NK-92 (cell line): ENCODE measurements around the gene EPB41L3.
"Not testable (repeated sequence)": the region's sequence is repeated elsewhere in the genome, so short reads cannot be mapped to it uniquely, and the experiment has no call there.

Experiments used
- DNase-seq: peaks from one replicate; lab custom pipeline; 2025; ENCODE audit not compliant: unreplicated experiment; lab: John Stamatoyannopoulos, UW

EPB41L3 gene

GRCh38 chr18:5532066-5532465, 11.7 kb downstream of the EPB41L3 start:
- no peak for DNase-seq

GRCh38 chr18:5530629-5531178, 13.1 kb downstream of the EPB41L3 start:
- no peak for DNase-seq

GRCh38 chr18:5529471-5529870, 14.3 kb downstream of the EPB41L3 start:
- no peak for DNase-seq

- no peak for DNase-seq
Measured at GRCh38 chr18:5527603-5528002, 16.2 kb downstream of the EPB41L3 start.

GRCh38 chr18:5524660-5525059, 19.1 kb downstream of the EPB41L3 start:
- no peak for DNase-seq

GRCh38 chr18:5521000-5521399, 22.8 kb downstream of the EPB41L3 start:
- DNase-seq = no peak

DNA sequence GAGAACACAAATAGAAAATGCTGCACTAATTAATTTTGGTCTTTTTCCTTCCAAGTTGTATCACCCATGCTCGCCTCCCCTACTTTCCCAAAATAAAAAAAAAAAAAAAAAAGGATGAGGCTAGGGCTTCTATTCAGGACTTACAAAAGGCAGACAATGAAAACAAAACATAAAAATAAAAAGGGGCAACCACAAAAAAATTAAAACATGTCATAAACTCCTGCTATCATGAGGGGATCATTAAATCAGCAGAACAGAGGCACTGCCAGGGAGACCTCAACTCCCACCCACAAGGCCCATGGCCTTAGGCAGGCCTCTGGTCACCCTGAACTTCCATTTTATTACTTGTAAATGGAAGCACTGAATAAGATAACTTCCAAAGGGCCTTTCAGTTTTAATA, 23.3 kb downstream of the EPB41L3 start:
- DNase-seq = no peak

GRCh38 chr18:5519448-5520298, 24.1 kb downstream of the EPB41L3 start:
- DNase-seq = no peak

DNA sequence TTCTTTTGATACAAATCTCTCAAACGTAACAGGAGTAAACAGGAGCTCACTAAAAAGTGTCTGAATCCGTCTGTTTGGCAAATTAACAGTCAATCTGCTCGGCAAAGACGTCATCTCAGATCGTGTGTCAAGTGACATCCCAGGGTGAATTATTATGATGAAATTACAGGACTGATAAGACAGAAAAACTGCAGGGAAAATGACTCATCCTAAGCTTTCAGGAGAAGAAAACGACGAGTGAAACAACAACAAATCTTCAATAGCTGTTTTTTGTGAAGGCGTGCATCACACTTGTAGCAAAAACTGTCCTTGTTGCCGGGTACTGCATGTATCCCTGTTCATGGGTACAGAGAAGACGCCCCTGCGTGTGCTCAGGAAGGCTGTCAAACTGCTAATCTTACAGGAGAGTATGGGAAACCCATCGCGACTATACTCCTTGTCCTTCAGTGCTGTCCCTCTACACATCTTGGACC, 24.9 kb downstream of the EPB41L3 start:
- no peak for DNase-seq

GRCh38 chr18:5518179-5518770, 25.5 kb downstream of the EPB41L3 start:
- no peak for DNase-seq

DNA sequence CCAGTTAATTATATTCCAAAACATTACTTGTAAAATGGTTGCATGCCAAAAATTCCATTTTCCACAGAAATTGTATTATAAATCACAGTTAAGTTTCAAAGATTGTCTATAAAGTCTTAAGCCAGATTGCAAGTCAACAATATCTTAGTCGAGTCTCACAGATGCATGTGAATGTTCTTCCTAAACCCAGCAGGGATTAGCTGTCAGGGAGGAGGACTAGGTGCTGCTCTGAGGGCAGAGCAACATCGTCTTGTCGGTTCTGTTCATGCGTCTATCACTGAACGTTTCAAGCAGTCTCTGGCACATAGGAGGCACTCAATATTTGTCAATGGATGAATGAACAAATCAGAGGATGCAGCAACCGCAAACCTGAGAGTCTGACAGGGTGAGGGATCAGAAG, 27.0 kb downstream of the EPB41L3 start:
- no peak for DNase-seq

GRCh38 chr18:5515011-5515784, 28.6 kb downstream of the EPB41L3 start:
- DNase-seq = no peak

DNA sequence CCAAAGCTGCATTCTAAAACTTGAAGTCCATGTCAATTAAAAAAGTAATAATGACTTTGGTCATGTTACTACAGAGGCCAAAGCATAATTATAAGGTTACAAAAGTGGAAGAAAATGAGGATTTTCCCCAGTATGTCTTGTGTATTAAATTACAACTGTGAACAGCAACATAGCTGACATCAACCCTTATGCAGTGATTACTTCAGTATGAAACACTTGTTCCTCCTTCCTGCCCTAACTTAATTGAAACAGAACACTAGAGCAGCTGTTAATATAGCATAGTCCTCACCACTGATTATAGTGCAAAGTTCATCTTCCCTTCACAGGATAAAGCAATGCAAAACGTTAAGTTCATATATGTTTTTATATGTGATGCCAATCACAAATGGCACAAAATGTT, 29.9 kb downstream of the EPB41L3 start:
- no peak for DNase-seq

GRCh38 chr18:5512176-5512575, 31.6 kb downstream of the EPB41L3 start:
- no peak for DNase-seq

- not testable (repeated sequence) for DNase-seq
Measured at GRCh38 chr18:5511541-5511940, 32.3 kb downstream of the EPB41L3 start.

GRCh38 chr18:5510135-5510846, 33.5 kb downstream of the EPB41L3 start:
- DNase-seq = no peak

DNA sequence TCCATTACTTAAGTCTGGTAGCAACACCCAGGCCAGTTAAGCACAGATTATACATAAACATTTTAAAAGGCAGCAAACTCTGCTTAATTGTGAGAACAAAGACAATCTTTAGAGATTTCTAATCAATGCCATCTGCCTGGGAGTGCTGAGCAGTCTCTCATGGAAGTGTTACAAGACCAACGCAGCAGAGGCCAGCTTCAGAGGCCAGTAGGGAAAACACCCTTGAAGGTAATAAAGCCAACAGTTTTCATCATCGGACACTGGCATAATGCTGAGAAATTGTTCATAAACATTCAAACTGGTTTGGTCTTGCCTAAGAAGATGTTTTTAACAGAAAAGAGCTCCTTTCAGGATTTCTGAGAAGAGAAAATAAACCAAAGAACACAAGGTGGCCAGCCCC, 35.0 kb downstream of the EPB41L3 start:
- no peak for DNase-seq

DNA sequence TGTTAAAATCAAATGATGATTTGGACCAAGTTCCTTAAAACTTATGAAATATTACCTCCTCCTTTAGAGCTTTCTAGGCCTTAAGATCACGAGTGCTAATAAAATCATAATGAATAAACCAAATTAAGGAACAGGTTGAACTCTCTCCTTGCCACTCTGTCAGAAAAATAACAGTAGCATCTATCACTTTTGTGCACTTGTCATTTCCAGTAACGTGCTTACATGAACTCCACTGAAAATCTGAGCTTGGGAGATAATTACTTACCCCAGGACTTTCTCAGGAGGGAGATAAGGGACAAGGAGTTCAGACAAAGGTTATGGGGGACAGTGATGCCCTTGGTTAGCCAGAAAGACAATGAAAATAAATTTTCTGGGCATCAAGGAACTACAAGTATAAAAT, 36.0 kb downstream of the EPB41L3 start:
- no peak for DNase-seq

- DNase-seq = no peak
Measured at GRCh38 chr18:5506174-5506573, 37.6 kb downstream of the EPB41L3 start.

DNA sequence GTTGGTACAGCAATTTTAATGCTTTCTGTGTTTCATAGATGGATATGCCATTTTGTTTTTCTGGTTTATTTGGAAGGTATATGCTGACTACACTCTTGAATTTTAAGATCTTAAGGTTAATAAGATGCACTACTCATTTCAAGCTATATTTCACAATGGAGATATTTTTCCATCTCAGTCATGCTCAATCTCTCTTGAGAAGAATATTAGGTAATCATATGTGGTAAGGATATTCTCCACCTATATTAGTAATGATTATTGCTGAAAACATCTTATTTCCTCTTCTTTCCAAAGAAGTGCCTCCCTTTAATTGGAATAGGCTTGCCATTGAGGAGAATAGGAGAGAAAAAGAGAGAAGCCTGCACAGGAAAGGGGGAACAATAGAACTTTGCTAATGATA, 40.1 kb downstream of the EPB41L3 start:
- DNase-seq = no peak
